Neural crest cell (in vitro differentiated cells): Measurements from ENCODE around the gene ACTA2. TPM values are rescaled to one million over a fixed set of nuclear protein-coding genes. Genes with fewer than 3 reads are reported as not detected.

Experiments
- DNase-seq: peaks from one replicate; pipeline ENCODE4 v3.0.0; 2021; ENCODE audit warnings: low read depth, mixed read lengths, low spot score
- H3K27ac Mint-ChIP-seq: one replicate; pipeline ENCODE4 v1.8.0; 2021; ENCODE audit warnings: mild to moderate bottlenecking, mixed read lengths; ENCODE audit not compliant: unreplicated experiment
- H3K27me3 Mint-ChIP-seq: 2 replicates; pipeline ENCODE4 v1.8.0; 2021; ENCODE audit warnings: low read depth, mild to moderate bottlenecking, mixed read lengths
- H3K36me3 Mint-ChIP-seq: 2 replicates; pipeline ENCODE4 v1.8.0; 2021; ENCODE audit warnings: low read depth, mild to moderate bottlenecking, mixed read lengths
- H3K4me1 Mint-ChIP-seq: 2 replicates; pipeline ENCODE4 v1.8.0; 2021; ENCODE audit warnings: mixed read lengths
- H3K4me3 Mint-ChIP-seq: one replicate; pipeline ENCODE4 v1.8.0; 2021; ENCODE audit warnings: mild to moderate bottlenecking, mixed read lengths
- H3K9me3 Mint-ChIP-seq: 2 replicates; pipeline ENCODE4 v1.8.0; 2021; ENCODE audit warnings: mixed read lengths
- total RNA-seq: library from RNA; stranded (reverse); gene quantifications from 2 replicates; pipeline ENCODE4 v1.2.1, GENCODE V29; 2021
- TF ChIP-seq, protein P1 (sequence below): fragments of 200-600 bp; sonication (generic); conservative IDR thresholded peaks from 2 replicates; pipeline ENCODE4 v1.5.0; 2021; ENCODE audit warnings: antibody characterized with exemption, mild to moderate bottlenecking

The ACTA2 gene
- total RNA-seq, 1 donor from 2014 or later, result 7.0 TPM

DNA sequence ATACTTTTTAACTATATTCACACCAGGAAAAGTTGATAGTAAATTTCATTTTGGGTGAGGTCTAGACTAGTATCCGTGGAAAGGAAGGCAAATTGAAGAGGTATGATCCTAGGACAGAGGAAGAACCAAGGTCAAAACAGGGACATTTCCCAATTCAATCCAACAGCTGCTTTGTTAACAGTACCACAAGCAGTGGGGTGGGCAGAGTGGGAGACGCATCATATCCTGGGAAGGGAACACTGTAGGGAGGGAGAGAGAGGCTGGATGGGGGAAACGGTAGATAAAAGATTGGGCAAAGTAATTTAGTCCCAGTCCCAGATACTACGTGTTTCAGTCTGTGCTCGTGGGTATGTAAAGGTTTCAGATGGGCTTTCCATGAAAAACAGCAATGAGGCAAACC, 28.9 kb upstream of the ACTA2 start:
- no peak overlapping the region for H3K4me3 Mint-ChIP-seq
- H3K27ac Mint-ChIP-seq, result no peak overlapping the region
- peaks cover 5% of the 10 kb centered on the region for H3K4me1 Mint-ChIP-seq
- H3K9me3 Mint-ChIP-seq, result no peaks in the 10 kb centered on the region
- DNase-seq, result no peak
- no peaks in the 10 kb centered on the region for H3K27me3 Mint-ChIP-seq
- no peaks in the 10 kb centered on the region for H3K36me3 Mint-ChIP-seq
- TF ChIP-seq, protein P1, sequence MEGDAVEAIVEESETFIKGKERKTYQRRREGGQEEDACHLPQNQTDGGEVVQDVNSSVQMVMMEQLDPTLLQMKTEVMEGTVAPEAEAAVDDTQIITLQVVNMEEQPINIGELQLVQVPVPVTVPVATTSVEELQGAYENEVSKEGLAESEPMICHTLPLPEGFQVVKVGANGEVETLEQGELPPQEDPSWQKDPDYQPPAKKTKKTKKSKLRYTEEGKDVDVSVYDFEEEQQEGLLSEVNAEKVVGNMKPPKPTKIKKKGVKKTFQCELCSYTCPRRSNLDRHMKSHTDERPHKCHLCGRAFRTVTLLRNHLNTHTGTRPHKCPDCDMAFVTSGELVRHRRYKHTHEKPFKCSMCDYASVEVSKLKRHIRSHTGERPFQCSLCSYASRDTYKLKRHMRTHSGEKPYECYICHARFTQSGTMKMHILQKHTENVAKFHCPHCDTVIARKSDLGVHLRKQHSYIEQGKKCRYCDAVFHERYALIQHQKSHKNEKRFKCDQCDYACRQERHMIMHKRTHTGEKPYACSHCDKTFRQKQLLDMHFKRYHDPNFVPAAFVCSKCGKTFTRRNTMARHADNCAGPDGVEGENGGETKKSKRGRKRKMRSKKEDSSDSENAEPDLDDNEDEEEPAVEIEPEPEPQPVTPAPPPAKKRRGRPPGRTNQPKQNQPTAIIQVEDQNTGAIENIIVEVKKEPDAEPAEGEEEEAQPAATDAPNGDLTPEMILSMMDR, result no peak

DNA sequence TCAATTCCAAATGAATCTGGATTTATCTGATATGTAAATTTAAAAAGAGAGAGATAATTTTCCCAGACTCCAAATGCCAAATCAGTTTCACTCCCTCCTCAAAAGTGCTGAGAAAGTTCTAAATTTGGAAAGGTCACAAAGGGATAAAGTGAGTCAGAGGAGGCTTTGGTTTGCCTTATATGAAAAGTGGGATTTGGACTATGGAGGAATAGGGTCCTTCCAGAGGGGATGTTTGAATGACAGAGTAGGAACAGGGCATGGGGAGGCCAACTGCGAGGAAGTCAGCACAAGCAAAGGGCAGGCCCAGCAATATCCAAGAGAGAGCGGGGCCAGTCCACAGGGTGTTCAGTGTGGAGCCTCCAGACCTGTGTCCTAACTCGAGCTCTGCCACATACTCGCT, 28.2 kb upstream of the ACTA2 start:
- Mint-ChIP-seq H3K27ac (no peak overlapping the region), H3K36me3 (no peaks in the 10 kb centered on the region), H3K4me3 (no peak overlapping the region), H3K27me3 (no peaks in the 10 kb centered on the region), H3K4me1 (peaks cover 5% of the 10 kb centered on the region), H3K9me3 (no peaks in the 10 kb centered on the region)
- DNase-seq, result no peak
- TF ChIP-seq, protein P1, result no peak

DNA sequence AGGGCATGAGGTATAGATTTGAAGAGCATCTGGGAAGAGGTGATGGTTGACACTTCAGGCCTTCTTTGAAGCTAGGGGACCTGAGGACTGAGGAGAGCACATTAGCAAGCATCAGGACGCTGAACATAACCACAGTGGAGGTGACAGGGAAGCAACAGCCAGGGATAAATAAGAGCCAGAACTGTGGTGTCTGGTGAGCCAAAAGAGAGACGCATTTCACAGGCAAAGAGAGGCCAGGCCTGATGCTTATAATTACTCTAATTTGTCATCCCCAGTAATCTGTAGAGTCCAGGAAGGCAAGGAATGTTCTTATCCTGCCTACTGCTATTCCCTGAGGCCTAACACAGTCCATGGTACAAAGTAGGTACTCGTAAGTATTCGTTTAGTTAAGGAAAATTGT, 27.7 kb upstream of the ACTA2 start:
- Mint-ChIP-seq H3K9me3 (no peaks in the 10 kb centered on the region), H3K4me1 (peaks cover 5% of the 10 kb centered on the region), H3K27ac (no peak overlapping the region), H3K36me3 (no peaks in the 10 kb centered on the region), H3K27me3 (no peaks in the 10 kb centered on the region), H3K4me3 (no peak overlapping the region)
- no peak for DNase-seq
- TF ChIP-seq, protein P1, result no peak

DNA sequence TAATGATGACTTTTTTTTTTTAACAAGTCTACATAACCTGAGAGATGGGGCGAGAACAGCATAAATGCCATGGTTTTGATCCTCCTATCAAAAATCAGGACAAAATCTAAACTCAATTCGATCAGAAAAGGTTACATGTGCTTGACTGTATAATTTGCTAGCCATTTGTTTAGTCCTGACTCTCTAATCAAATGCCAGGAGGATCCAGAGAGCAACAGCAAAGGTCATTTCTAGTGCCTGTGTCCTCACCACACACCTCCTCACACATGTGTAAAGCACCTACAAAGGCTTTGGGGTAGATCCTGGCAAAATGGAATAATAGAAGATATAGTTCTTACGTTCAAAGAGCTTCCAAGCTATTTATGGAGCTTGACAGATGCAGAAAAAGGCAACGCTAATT, 27.0 kb upstream of the ACTA2 start:
- no peaks in the 10 kb centered on the region for H3K27me3 Mint-ChIP-seq
- TF ChIP-seq, protein P1, result no peak
- H3K4me3 Mint-ChIP-seq, result no peak overlapping the region
- DNase-seq, result no peak
- no peak overlapping the region for H3K27ac Mint-ChIP-seq
- peaks cover 5% of the 10 kb centered on the region for H3K4me1 Mint-ChIP-seq
- H3K9me3 Mint-ChIP-seq, result no peaks in the 10 kb centered on the region
- H3K36me3 Mint-ChIP-seq, result no peaks in the 10 kb centered on the region

DNA sequence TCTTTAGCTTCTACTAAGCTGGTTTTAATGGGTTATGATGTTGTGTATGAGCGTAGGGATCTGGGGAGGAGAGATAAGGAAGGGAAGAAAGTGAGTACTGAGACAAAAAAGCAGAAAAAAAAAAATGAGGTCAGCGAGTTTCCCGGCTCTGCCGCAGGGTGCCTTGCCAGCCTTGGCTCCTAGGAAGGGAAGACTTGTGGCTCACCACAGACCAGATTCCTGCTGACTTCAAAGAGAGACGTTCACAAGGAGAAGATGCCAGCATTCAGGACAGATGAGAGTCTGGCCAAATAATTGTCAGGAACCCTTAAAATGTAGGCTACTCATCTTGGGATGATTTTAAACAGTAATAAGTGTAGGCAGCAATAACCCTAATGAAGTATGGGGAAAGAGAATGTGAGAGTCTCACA, 26.6 kb upstream of the ACTA2 start:
- Mint-ChIP-seq H3K9me3 (no peaks in the 10 kb centered on the region), H3K4me3 (no peak overlapping the region), H3K36me3 (no peaks in the 10 kb centered on the region), H3K27me3 (no peaks in the 10 kb centered on the region), H3K27ac (no peak overlapping the region), H3K4me1 (peaks cover 5% of the 10 kb centered on the region)
- TF ChIP-seq, protein P1, result no peak
- no peak for DNase-seq

DNA sequence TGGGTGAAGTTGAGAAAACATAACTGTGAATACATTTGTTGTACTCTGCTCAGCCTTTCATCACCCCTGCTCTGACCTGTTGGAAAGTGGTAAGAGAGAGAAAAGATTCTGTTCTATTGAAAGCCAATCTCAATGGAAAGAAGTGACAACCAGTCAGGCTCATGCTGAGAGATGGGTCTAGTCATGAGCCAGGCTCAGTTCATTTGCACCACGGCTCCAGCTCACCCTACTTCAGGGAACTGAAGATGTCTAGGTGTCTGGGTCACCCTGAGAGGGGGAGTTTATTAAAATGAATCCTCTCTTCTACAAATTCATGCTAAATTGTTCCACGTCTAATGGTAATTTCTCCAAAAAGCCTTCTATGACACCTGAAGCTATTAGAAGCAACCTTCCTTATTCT, 25.9 kb upstream of the ACTA2 start:
- no peak overlapping the region for H3K27ac Mint-ChIP-seq
- no peaks in the 10 kb centered on the region for H3K27me3 Mint-ChIP-seq
- H3K4me3 Mint-ChIP-seq, result no peak overlapping the region
- no peaks in the 10 kb centered on the region for H3K9me3 Mint-ChIP-seq
- DNase-seq, result no peak
- H3K36me3 Mint-ChIP-seq, result no peaks in the 10 kb centered on the region
- peaks cover 5% of the 10 kb centered on the region for H3K4me1 Mint-ChIP-seq
- TF ChIP-seq, protein P1, result no peak
